Measurements from ENCODE around the gene ZBTB4. TPM values are rescaled to one million over a fixed set of nuclear protein-coding genes. Genes with fewer than 3 reads are reported as not detected.
A peak's percentile ranks its signal among the peaks of the same experiment; 100 is the strongest.

The ZBTB4 gene
- total RNA-seq, 2 donors from 2014 or later, result 50.5 to 67.3 TPM

GRCh38 chr17:7436556-7437368 lies 42.7 kb downstream of the ZBTB4 start:
- Histone ChIP-seq H3K36me3 (no peaks in the 10 kb centered on the region), H3K4me1 (peaks cover 0 to 57% of the 10 kb centered on the region in 2 donors), H3K27ac (peak overlapping the region; percentile 83 to 85), H3K9me3 (no peaks in the 10 kb centered on the region), H3K4me3 (peak overlapping the region; percentile 42 to 60), H3K27me3 (peaks cover 0 to 9% of the 10 kb centered on the region in 2 donors)
- DNase-seq (ENCODE audit: low spot score), result peak; percentile 69
- TF ChIP-seq, protein P1, sequence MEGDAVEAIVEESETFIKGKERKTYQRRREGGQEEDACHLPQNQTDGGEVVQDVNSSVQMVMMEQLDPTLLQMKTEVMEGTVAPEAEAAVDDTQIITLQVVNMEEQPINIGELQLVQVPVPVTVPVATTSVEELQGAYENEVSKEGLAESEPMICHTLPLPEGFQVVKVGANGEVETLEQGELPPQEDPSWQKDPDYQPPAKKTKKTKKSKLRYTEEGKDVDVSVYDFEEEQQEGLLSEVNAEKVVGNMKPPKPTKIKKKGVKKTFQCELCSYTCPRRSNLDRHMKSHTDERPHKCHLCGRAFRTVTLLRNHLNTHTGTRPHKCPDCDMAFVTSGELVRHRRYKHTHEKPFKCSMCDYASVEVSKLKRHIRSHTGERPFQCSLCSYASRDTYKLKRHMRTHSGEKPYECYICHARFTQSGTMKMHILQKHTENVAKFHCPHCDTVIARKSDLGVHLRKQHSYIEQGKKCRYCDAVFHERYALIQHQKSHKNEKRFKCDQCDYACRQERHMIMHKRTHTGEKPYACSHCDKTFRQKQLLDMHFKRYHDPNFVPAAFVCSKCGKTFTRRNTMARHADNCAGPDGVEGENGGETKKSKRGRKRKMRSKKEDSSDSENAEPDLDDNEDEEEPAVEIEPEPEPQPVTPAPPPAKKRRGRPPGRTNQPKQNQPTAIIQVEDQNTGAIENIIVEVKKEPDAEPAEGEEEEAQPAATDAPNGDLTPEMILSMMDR (IDR thresholded peaks at IDR 0.05), result peak; percentile 81 to 98

DNA sequence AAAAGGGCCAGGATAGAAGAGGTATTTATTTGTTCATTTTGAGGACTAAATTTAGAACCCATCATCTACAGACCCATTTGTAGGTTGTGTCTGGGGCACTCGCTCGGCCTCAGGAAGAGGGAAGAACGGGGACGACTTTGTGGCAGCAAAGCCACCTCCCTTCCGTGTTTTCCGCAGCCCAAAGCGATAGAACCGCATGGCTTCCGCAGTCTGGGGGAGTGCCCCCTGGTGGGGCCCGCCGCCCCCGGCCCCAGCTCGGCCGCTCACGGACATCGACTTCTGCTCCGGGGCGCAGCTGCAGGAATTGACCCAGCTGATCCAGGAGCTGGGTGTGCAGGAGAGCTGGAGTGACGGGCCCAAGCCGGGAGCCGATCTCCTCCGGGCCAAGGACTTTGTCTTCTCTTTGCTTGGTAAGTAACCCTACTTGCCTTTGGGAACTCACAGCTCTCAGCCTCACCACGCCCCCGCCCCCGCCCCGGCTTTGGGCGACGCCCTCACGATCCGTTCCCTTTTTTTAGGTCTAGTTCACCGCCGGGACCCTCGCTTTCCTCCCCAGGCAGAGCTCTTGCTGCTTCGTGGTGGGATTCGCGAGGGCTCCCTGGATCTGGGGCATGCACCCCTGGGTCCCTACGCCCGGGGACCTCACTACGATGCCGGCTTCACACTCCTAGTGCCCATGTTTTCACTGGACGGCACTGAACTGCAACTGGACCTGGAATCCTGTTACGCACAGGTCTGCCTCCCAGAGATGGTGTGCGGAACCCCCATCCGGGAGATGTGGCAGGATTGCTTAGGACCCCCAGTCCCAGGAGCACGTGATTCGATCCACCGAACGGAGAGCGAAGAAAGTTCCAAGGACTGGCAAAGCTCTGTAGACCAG lies 43.5 kb downstream of the ZBTB4 start:
- Histone ChIP-seq H3K4me1 (peaks cover 0 to 56% of the 10 kb centered on the region in 2 donors), H3K36me3 (no peaks in the 10 kb centered on the region), H3K4me3 (peak overlapping the region; percentile 37 to 60), H3K27ac (peak overlapping the region; percentile 83 to 85), H3K27me3 (peaks cover 0 to 9% of the 10 kb centered on the region in 2 donors), H3K9me3 (no peaks in the 10 kb centered on the region)
- TF ChIP-seq, protein P1 (IDR thresholded peaks at IDR 0.05), result peak in 1 of 2 donors; percentile 35
- no peak for DNase-seq (ENCODE audit: low spot score)

DNA sequence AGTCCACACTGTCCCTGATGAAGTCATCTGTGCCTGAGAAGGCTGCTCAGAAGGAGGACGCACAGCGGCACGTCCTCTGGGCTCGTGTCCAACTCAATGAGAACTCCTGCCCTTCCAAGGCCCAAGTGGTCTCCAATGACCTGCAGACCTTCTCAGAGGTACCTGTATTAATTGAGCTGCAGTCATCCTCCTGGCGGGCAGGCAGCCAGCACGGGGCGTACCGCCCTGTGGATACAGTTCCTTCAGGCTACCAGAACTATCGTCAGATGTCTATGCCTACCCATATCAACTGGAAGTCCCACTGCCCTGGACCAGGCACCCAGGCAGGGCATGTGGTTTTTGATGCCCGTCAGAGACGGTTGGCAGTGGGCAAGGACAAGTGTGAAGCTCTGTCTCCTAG lies 47.1 kb downstream of the ZBTB4 start:
- TF ChIP-seq, protein P1 (IDR thresholded peaks at IDR 0.05), result no peak
- Histone ChIP-seq H3K4me1 (peaks cover 0 to 21% of the 10 kb centered on the region in 2 donors), H3K9me3 (no peaks in the 10 kb centered on the region), H3K27ac (no peak overlapping the region), H3K27me3 (no peaks in the 10 kb centered on the region), H3K36me3 (no peaks in the 10 kb centered on the region), H3K4me3 (no peak overlapping the region)
- DNase-seq (ENCODE audit: low spot score), result no peak

GRCh38 chr17:7431231-7431630 lies 48.2 kb downstream of the ZBTB4 start:
- H3K36me3 ChIP-seq, result no peaks in the 10 kb centered on the region
- H3K4me3 ChIP-seq, result no peak overlapping the region
- no peak overlapping the region for H3K27ac ChIP-seq
- TF ChIP-seq, protein P1 (IDR thresholded peaks at IDR 0.05), result no peak
- peaks cover 0 to 11% of the 10 kb centered on the region in 2 donors for H3K4me1 ChIP-seq
- no peaks in the 10 kb centered on the region for H3K9me3 ChIP-seq
- DNase-seq (ENCODE audit: low spot score), result no peak
- H3K27me3 ChIP-seq, result no peaks in the 10 kb centered on the region

DNA sequence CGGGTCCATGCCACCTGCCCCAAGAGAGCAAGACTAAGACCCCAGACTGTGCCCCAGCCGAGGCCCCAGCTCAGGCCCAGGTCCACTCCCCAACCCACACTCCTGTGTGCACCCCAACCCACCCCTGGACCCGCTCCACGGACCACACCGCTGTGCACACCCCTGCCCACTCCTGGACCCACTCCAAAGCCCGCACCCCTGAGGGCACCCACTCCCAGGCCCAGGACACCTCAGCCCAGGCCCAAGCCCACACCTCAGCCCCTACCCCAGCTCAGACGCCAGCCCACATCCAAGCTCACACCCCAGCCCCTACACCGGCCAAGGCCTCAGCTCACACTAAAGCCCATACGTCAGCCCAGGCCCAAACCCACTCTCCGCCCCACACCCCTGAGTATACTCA lies 49.7 kb downstream of the ZBTB4 start:
- Histone ChIP-seq H3K9me3 (no peaks in the 10 kb centered on the region), H3K27ac (no peak overlapping the region), H3K36me3 (no peaks in the 10 kb centered on the region), H3K4me3 (no peak overlapping the region), H3K4me1 (no peaks in the 10 kb centered on the region), H3K27me3 (no peaks in the 10 kb centered on the region)
- TF ChIP-seq, protein P1 (IDR thresholded peaks at IDR 0.05), result no peak
- no peak for DNase-seq (ENCODE audit: low spot score)
